CD4-positive, alpha-beta memory T cell (primary cell): ENCODE data around the gene GPR132. TPM values are rescaled to one million over a fixed set of nuclear protein-coding genes. Genes with fewer than 3 reads are reported as not detected.

Experiments
- CTCF ChIA-PET: fragments of 350-600 bp; sonication (Branson Sonifier 250); formaldehyde crosslinking; loops from one replicate; lab custom pipeline; 2021; ENCODE audit warnings: inconsistent platforms; ENCODE audit not compliant: partially characterized antibody; lab: Charles Lee
- POLR2A ChIA-PET: fragments of 350-600 bp; sonication (Branson Sonifier 250); formaldehyde crosslinking; loops from one replicate; lab custom pipeline; 2021; ENCODE audit not compliant: partially characterized antibody; lab: Charles Lee
- DNase-seq, 5 donors: peaks; one replicate each; pipeline versions ENCODE4 v3.0.0 to v3.0.0-alpha.2; 2020 to 2022; ENCODE audit warnings: mixed read lengths in 1 of 5
- H3K27ac ChIP-seq: one replicate; pipeline ENCODE4 v1.7.0; 2013; ENCODE audit warnings: low read depth, low read length
- H3K27me3 ChIP-seq: 2 replicates; pipeline ENCODE4 v1.7.0; 2013; ENCODE audit warnings: mild to moderate bottlenecking, low read length, moderate library complexity; ENCODE audit not compliant: insufficient read depth
- H3K36me3 ChIP-seq: 2 replicates; pipeline ENCODE4 v1.7.0; 2013; ENCODE audit warnings: mild to moderate bottlenecking, low read length, moderate library complexity; ENCODE audit not compliant: insufficient read depth
- H3K4me1 ChIP-seq: 2 replicates; pipeline ENCODE4 v1.7.0; 2013; ENCODE audit warnings: mild to moderate bottlenecking, low read length, moderate library complexity; ENCODE audit not compliant: insufficient read depth
- H3K4me3 ChIP-seq, 2 donors: one replicate each; pipeline ENCODE4 v1.7.0; 2013; ENCODE audit warnings: low read length in 2 of 2, mild to moderate bottlenecking in 1 of 2
- H3K9me3 ChIP-seq, 2 donors: one replicate each; pipeline ENCODE4 v1.7.0; 2013; ENCODE audit warnings: low read length in 2 of 2, control low read depth in 1 of 2; ENCODE audit not compliant: control insufficient read depth in 1 of 2
- H3K27ac Mint-ChIP-seq, 7 donors: one replicate each; pipeline ENCODE4 v1.8.0; 2020 to 2021; ENCODE audit warnings: mixed read lengths in 7 of 7, mild to moderate bottlenecking in 6 of 7, inconsistent platforms in 3 of 7, moderate library complexity in 3 of 7
- H3K27me3 Mint-ChIP-seq, 2 donors: one replicate each; pipeline ENCODE4 v1.8.0; 2020 to 2021; ENCODE audit warnings: mixed read lengths in 2 of 2
- H3K36me3 Mint-ChIP-seq, 2 donors: one replicate each; pipeline ENCODE4 v1.8.0; 2020 to 2021; ENCODE audit warnings: mixed read lengths in 2 of 2, inconsistent platforms in 1 of 2, mild to moderate bottlenecking in 1 of 2
- H3K4me1 Mint-ChIP-seq, 4 donors: one replicate each; pipeline ENCODE4 v1.8.0; 2020 to 2021; ENCODE audit warnings: mixed read lengths in 4 of 4, mild to moderate bottlenecking in 1 of 4
- H3K4me3 Mint-ChIP-seq, 8 donors: one replicate each; pipeline ENCODE4 v1.8.0; 2020 to 2021; ENCODE audit warnings: mixed read lengths in 8 of 8, mild to moderate bottlenecking in 7 of 8, moderate library complexity in 6 of 8, inconsistent platforms in 3 of 8
- H3K9me3 Mint-ChIP-seq, 8 donors: one replicate each; pipeline ENCODE4 v1.8.0; 2020 to 2021; ENCODE audit warnings: mixed read lengths in 8 of 8, mild to moderate bottlenecking in 5 of 8, inconsistent platforms in 3 of 8, moderate library complexity in 1 of 8
- intact Hi-C: fragments of 100-400 bp; cut with micrococcal nuclease; formaldehyde crosslinking; loops from one replicate; pipeline ENCODE4 v1.15.1; 2023
- polyA plus RNA-seq, 2 donors: library from polyadenylated mRNA; unstranded; fragments of 300-500 nt; fragmentation: Illumina TruSeq; gene quantifications; one replicate each; pipeline ENCODE4 v1.2.3, GENCODE V29; 2021
- total RNA-seq, 2 experiments: library from RNA; stranded (reverse); gene quantifications; one replicate each; pipeline ENCODE4 v1.2.3, GENCODE V29; 2021

Gene GPR132
- total and polyA plus RNA-seq, 4 experiments from 2014 or later = 4.9 to 49.2 (median 43.7) TPM

DNA sequence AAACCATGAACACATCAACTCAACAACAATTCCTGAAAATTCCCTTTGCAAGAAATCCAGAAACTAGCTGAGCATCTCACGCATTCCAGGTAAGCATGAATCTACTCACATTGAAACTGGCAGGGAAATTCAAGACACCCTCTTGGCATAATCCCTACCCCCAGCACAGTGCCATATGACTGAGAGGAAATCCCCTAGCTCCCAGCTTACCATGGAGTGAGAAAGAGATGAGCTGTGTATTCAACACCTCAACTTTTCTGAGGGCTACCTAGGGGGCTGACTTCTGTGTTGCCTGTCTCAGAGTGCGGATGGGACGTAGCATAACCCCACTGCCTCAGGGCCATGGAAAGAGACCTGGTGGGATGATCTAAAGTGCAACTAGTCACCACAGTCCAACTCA is 37.7 kb upstream of the GPR132 start:
- ChIA-PET POLR2A (no interaction called here), CTCF (interaction anchor here (1.4 kb wide), 1 partner anchor 13 kb away, joined by 5 read pairs; no protein-coding TSS in a partner anchor)
- Mint-ChIP-seq H3K4me3 (no peak overlapping the region), H3K27ac (peak overlapping the region in 1 of 7 donors; percentile 70), H3K27me3 (peaks cover 24 to 32% of the 10 kb centered on the region in 2 donors), H3K9me3 (peaks cover 0 to 7% (median 3%) of the 10 kb centered on the region in 8 donors), H3K4me1 (peaks cover 0 to 5% (median 4%) of the 10 kb centered on the region in 4 donors), H3K36me3 (peaks cover 0 to 7% of the 10 kb centered on the region in 2 donors)
- no peaks in the 10 kb centered on the region for H3K9me3 ChIP-seq
- no peaks in the 10 kb centered on the region for H3K36me3 ChIP-seq
- intact Hi-C loops = no loop called here
- no peak overlapping the region for H3K4me3 ChIP-seq
- no peak for DNase-seq
- no peak overlapping the region for H3K27ac ChIP-seq
- no peaks in the 10 kb centered on the region for H3K4me1 ChIP-seq
- H3K27me3 ChIP-seq = peaks cover 5% of the 10 kb centered on the region

DNA sequence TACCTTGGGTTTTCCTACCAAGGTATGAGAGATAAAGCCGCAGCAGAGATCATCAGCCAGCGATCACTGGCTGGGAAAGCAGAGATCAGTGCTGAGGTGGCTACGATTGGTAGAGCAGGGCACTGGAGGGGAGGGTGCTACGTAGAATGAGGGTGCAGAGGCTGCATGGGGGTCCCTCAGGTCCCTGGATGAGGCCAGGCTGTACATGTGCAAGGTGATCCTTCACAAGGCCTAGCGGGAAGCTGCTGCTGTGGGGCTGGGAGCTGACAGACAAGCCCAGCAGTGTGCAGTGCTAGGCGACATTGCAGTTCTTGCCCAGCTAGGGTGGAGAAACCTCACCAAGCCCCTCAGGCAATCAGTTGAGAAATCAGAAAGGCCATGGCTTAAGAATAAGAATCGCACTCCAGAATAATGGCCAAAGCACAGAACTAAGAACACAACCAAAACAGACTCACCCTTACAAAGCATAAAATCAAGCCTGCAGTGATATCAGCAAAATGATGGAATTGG is 37.2 kb upstream of the GPR132 start:
- CTCF ChIA-PET = interaction anchor here (0.9 to 1.4 kb wide), 3 partner anchors 13 to 232 kb away, joined by 3 to 5 read pairs (median 3); no protein-coding TSS in a partner anchor
- DNase-seq = no peak
- Histone ChIP-seq H3K4me1 (no peaks in the 10 kb centered on the region), H3K27me3 (peaks cover 5% of the 10 kb centered on the region), H3K36me3 (no peaks in the 10 kb centered on the region), H3K4me3 (no peak overlapping the region), H3K9me3 (no peaks in the 10 kb centered on the region), H3K27ac (no peak overlapping the region)
- POLR2A ChIA-PET = no interaction called here
- Mint-ChIP-seq H3K36me3 (peaks cover 0 to 7% of the 10 kb centered on the region in 2 donors), H3K27me3 (peaks cover 24 to 32% of the 10 kb centered on the region in 2 donors), H3K4me3 (no peak overlapping the region), H3K9me3 (peaks cover 0 to 7% (median 3%) of the 10 kb centered on the region in 8 donors), H3K4me1 (peaks cover 0 to 5% (median 4%) of the 10 kb centered on the region in 4 donors), H3K27ac (no peak overlapping the region)
- intact Hi-C loops = no loop called here

- H3K27me3 Mint-ChIP-seq = peaks cover 17 to 23% of the 10 kb centered on the region in 2 donors
- POLR2A ChIA-PET = no interaction called here
- CTCF ChIA-PET = no interaction called here
These were observed 35.7 kb upstream of the GPR132 start for GRCh38 chr14:105100910-105101309.

DNA sequence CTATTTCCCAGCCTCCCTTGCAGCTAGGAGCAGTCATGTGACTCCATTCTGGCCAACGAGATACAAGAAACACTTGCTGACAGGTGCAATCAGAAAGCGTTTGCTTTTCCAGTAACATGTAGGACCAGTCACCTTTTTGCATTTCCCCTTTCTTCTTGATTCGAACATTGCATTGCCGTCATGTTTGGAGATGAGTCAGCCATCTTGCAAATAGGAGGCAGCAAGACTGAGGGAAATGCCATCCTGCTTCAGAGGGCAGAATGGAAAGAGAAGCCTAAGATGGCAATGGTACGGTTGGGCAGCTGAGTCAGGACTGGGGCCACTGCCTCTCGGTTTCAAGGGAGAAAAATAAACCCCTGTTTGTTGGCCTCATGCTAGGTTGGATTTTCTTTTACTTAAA is 34.5 kb upstream of the GPR132 start:
- peaks cover 5% of the 10 kb centered on the region for H3K27me3 ChIP-seq
- Mint-ChIP-seq H3K27ac (peak overlapping the region in 1 of 7 donors; percentile 37), H3K36me3 (peaks cover 0 to 7% of the 10 kb centered on the region in 2 donors), H3K4me3 (no peak overlapping the region), H3K27me3 (peaks cover 12 to 18% of the 10 kb centered on the region in 2 donors), H3K4me1 (peaks cover 0 to 8% (median 2%) of the 10 kb centered on the region in 4 donors), H3K9me3 (peaks cover 0 to 7% (median 3%) of the 10 kb centered on the region in 8 donors)
- POLR2A ChIA-PET = no interaction called here
- no peak overlapping the region for H3K4me3 ChIP-seq
- CTCF ChIA-PET = no interaction called here
- no peaks in the 10 kb centered on the region for H3K9me3 ChIP-seq
- intact Hi-C loops = no loop called here
- no peak for DNase-seq
- no peaks in the 10 kb centered on the region for H3K4me1 ChIP-seq
- H3K27ac ChIP-seq = no peak overlapping the region
- H3K36me3 ChIP-seq = no peaks in the 10 kb centered on the region

More at GRCh38 chr14:105100910-105101309, 35.7 kb upstream of the GPR132 start:
- Histone ChIP-seq H3K4me1 (no peaks in the 10 kb centered on the region), H3K36me3 (no peaks in the 10 kb centered on the region), H3K4me3 (no peak overlapping the region), H3K27ac (no peak overlapping the region), H3K9me3 (no peaks in the 10 kb centered on the region), H3K27me3 (peaks cover 5% of the 10 kb centered on the region)
- Mint-ChIP-seq H3K9me3 (peaks cover 0 to 7% (median 3%) of the 10 kb centered on the region in 8 donors), H3K27ac (no peak overlapping the region), H3K36me3 (peaks cover 0 to 7% of the 10 kb centered on the region in 2 donors), H3K4me1 (peaks cover 4 to 5% (median 5%) of the 10 kb centered on the region in 4 donors), H3K4me3 (no peak overlapping the region)
- intact Hi-C loops = no loop called here
- no peak for DNase-seq

- H3K27ac ChIP-seq = no peak overlapping the region
- no peak for DNase-seq
- H3K9me3 ChIP-seq = no peaks in the 10 kb centered on the region
- POLR2A ChIA-PET = no interaction called here
- H3K36me3 ChIP-seq = no peaks in the 10 kb centered on the region
- Mint-ChIP-seq H3K36me3 (no peaks in the 10 kb centered on the region), H3K4me1 (peaks cover 4 to 16% (median 10%) of the 10 kb centered on the region in 4 donors), H3K4me3 (no peak overlapping the region), H3K9me3 (peaks cover 0 to 3% (median 0%) of the 10 kb centered on the region in 8 donors), H3K27me3 (peaks cover 4 to 14% of the 10 kb centered on the region in 2 donors), H3K27ac (no peak overlapping the region)
- CTCF ChIA-PET = interaction anchor here (1.0 to 1.2 kb wide), 2 partner anchors 8 to 11 kb away, joined by 3 to 4 read pairs; no protein-coding TSS in a partner anchor
- H3K4me1 ChIP-seq = peaks cover 9% of the 10 kb centered on the region
- intact Hi-C loops = no loop called here
- peaks cover 5% of the 10 kb centered on the region for H3K27me3 ChIP-seq
- no peak overlapping the region for H3K4me3 ChIP-seq
These were observed 33.1 kb upstream of the GPR132 start for GRCh38 chr14:105098316-105098715.

DNA sequence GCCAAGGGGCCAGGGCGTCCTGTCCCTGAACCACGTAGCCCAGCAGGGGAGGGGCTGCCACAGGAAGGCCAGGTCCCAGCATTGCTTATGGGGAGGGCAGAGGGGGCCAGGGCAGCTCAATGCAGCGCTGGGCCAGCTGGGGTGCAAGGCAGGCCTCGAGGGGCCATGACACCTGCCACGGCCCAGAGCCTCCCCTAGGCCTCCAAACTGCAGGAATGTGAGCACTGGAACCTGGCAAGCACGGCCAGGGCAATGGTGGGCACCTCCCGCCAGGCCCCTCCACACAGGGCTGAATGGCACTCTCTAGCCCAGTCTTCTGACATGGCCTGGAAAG is 32.5 kb upstream of the GPR132 start:
- Histone ChIP-seq H3K36me3 (no peaks in the 10 kb centered on the region), H3K4me3 (no peak overlapping the region), H3K27ac (no peak overlapping the region), H3K27me3 (peaks cover 5% of the 10 kb centered on the region), H3K9me3 (no peaks in the 10 kb centered on the region), H3K4me1 (peaks cover 10% of the 10 kb centered on the region)
- ChIA-PET POLR2A (no interaction called here), CTCF (interaction anchor here (1.2 kb wide), 1 partner anchor 10 kb away, joined by 4 read pairs; no protein-coding TSS in a partner anchor)
- no peak overlapping the region for H3K4me3 Mint-ChIP-seq
- no peak for DNase-seq
- H3K36me3 Mint-ChIP-seq = no peaks in the 10 kb centered on the region
- peaks cover 0 to 3% (median 0%) of the 10 kb centered on the region in 8 donors for H3K9me3 Mint-ChIP-seq
- H3K27ac Mint-ChIP-seq = no peak overlapping the region
- H3K27me3 Mint-ChIP-seq = peaks cover 4 to 10% of the 10 kb centered on the region in 2 donors
- intact Hi-C loops = no loop called here
- peaks cover 4 to 16% (median 10%) of the 10 kb centered on the region in 4 donors for H3K4me1 Mint-ChIP-seq

DNA sequence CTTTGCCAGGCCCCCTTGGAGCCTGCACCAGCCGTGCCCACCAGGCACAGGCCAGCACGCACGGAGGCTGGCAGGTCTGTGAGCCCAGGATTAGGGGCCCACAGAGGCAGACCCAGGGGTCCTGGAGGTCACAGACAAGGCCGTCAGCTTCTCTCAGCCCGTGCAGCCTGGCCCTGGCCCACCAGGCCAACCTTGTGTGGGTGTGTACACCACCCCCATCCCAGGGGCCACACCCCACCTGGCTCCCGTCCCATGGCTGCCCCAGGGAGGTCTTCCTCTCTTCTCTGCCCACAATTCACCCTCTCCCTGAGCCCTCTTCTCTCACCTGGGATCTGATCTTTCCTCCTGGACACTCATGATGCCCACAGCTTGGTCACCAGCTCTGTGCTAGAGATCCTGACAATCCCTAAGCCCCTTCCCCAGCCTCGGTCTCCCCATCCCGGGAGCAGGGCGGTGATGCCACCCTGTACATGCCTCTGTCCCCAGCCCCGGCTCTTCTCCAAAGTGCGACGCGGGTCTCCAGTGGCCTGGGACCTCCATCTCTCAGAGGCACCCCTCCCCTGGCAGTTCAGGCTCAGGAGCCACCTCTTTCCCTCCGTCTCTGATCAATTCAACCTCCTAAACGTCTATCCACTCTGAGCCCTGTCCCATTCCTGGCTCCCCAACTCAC is 31.1 kb upstream of the GPR132 start:
- no peaks in the 10 kb centered on the region for H3K9me3 ChIP-seq
- H3K4me3 Mint-ChIP-seq = peak overlapping the region in 2 of 8 donors; percentile 9 to 63
- ChIA-PET POLR2A (interaction anchor here (0.8 to 12.6 kb wide), 2 partner anchors 34 to 376 kb away, joined by 3 to 230 read pairs; partner anchors contain the start of gene GPR132), CTCF (interaction anchor here (1.0 to 1.9 kb wide), 2 partner anchors 9 to 50 kb away, joined by 3 to 7 read pairs; no protein-coding TSS in a partner anchor)
- H3K27ac ChIP-seq = no peak overlapping the region
- H3K4me1 ChIP-seq = peaks cover 18% of the 10 kb centered on the region
- peaks cover 4 to 22% (median 10%) of the 10 kb centered on the region in 4 donors for H3K4me1 Mint-ChIP-seq
- no peak for DNase-seq
- H3K4me3 ChIP-seq = no peak overlapping the region
- H3K36me3 ChIP-seq = no peaks in the 10 kb centered on the region
- H3K9me3 Mint-ChIP-seq = peaks cover 0 to 3% (median 0%) of the 10 kb centered on the region in 8 donors
- H3K27me3 ChIP-seq = no peaks in the 10 kb centered on the region
- peak overlapping the region in 2 of 7 donors; percentile 4 to 77 for H3K27ac Mint-ChIP-seq
- no peaks in the 10 kb centered on the region for H3K36me3 Mint-ChIP-seq
- H3K27me3 Mint-ChIP-seq = peaks cover 0 to 3% of the 10 kb centered on the region in 2 donors
- intact Hi-C loops = no loop called here
